ENCODE results near the gene PKIB. TPM values are rescaled to one million over a fixed set of nuclear protein-coding genes. Genes with fewer than 3 reads are reported as not detected.

PKIB gene
- total RNA-seq, 4 donors from 2014 or later, result 0.26 to 6.7 (median 3.2) TPM

DNA sequence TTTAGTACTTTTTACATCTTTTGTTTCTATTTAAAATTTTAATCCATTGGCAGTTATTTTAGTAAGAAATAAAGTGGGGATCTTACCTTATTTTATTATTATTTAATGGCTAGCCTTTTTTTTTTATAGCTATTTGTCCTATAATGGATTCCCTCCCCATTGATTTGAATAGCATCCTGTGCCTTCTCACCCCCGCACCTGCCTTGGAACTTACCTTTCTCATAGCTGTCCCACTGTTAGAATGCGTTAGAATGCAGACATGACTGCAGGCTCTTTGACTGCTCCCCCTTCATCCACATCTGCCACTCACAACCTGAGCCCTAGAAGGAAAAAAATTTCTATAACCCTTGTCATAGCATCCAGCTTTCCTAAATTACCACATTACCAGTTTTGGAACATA lies 9.1 kb downstream of the PKIB start:
- Histone ChIP-seq H3K9me3 (no peaks in the 10 kb centered on the region), H3K27me3 (peaks cover 0 to 4% (median 0%) of the 10 kb centered on the region in 4 donors), H3K36me3 (no peaks in the 10 kb centered on the region), H3K27ac (no peak overlapping the region), H3K4me1 (no peaks in the 10 kb centered on the region), H3K4me3 (no peak overlapping the region)
- intact Hi-C loops (cut with DNase I), result no loop called here
- 79 to 82% methylated on average over 2 of the region's 2 CpGs for WGBS, 2 donors
- no peak for TF ChIP-seq POLR2A (IDR thresholded peaks at IDR 0.05)
- TF ChIP-seq, protein P1, sequence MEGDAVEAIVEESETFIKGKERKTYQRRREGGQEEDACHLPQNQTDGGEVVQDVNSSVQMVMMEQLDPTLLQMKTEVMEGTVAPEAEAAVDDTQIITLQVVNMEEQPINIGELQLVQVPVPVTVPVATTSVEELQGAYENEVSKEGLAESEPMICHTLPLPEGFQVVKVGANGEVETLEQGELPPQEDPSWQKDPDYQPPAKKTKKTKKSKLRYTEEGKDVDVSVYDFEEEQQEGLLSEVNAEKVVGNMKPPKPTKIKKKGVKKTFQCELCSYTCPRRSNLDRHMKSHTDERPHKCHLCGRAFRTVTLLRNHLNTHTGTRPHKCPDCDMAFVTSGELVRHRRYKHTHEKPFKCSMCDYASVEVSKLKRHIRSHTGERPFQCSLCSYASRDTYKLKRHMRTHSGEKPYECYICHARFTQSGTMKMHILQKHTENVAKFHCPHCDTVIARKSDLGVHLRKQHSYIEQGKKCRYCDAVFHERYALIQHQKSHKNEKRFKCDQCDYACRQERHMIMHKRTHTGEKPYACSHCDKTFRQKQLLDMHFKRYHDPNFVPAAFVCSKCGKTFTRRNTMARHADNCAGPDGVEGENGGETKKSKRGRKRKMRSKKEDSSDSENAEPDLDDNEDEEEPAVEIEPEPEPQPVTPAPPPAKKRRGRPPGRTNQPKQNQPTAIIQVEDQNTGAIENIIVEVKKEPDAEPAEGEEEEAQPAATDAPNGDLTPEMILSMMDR (IDR thresholded peaks at IDR 0.05), result no peak
- no peak for DNase-seq

GRCh38 chr6:122620428-122620827 lies 10.2 kb downstream of the PKIB start:
- TF ChIP-seq POLR2A (IDR thresholded peaks at IDR 0.05), result no peak
- TF ChIP-seq, protein P1 (IDR thresholded peaks at IDR 0.05), result no peak
- 76 to 87% methylated on average over 3 of the region's 3 CpGs for WGBS, 2 donors
- intact Hi-C loops (cut with DNase I), result no loop called here

GRCh38 chr6:122620902-122621301 lies 10.7 kb downstream of the PKIB start:
- Histone ChIP-seq H3K4me3 (no peak overlapping the region), H3K4me1 (no peaks in the 10 kb centered on the region), H3K27ac (no peak overlapping the region), H3K36me3 (no peaks in the 10 kb centered on the region), H3K27me3 (peaks cover 0 to 3% (median 0%) of the 10 kb centered on the region in 4 donors), H3K9me3 (no peaks in the 10 kb centered on the region)
- intact Hi-C loops (cut with DNase I), result no loop called here
- no peak for TF ChIP-seq POLR2A (IDR thresholded peaks at IDR 0.05)
- TF ChIP-seq, protein P1 (IDR thresholded peaks at IDR 0.05), result no peak
- 34% methylated on average over 3 of the region's 3 CpGs for WGBS, 2 donors
- no peak for DNase-seq

More at GRCh38 chr6:122620428-122620827, 10.2 kb downstream of the PKIB start:
- H3K27me3 ChIP-seq, result peaks cover 0 to 3% (median 0%) of the 10 kb centered on the region in 4 donors
- no peak for DNase-seq
- H3K4me1 ChIP-seq, result no peaks in the 10 kb centered on the region
- H3K27ac ChIP-seq, result no peak overlapping the region
- H3K9me3 ChIP-seq, result no peaks in the 10 kb centered on the region
- no peak overlapping the region for H3K4me3 ChIP-seq
- no peaks in the 10 kb centered on the region for H3K36me3 ChIP-seq

DNA sequence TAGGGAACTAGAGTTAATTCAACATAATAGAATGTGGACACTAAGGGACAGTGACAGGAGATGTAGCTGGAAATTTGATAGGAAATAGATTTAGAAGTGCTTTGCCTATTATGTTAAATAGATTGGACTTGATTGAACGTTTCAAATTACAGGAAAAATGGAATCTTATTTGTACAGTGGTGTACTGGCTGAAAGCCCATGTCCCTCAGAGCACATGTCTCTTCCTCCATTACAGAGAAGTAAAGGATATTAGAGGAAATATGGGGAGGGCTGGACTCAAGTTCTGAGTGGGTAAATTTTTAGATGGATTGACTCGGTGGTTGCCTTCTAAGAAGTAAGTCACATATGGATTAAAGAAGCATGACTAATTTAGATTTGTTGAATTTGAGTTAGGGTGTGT lies 11.4 kb downstream of the PKIB start:
- 30 to 52% methylated on average over 2 of the region's 2 CpGs for WGBS, 2 donors
- intact Hi-C loops (cut with DNase I), result no loop called here
- H3K4me3 ChIP-seq, result no peak overlapping the region
- DNase-seq, result no peak
- TF ChIP-seq POLR2A (IDR thresholded peaks at IDR 0.05), result no peak
- TF ChIP-seq, protein P1 (IDR thresholded peaks at IDR 0.05), result no peak
- peaks cover 0 to 3% (median 0%) of the 10 kb centered on the region in 4 donors for H3K27me3 ChIP-seq
- H3K4me1 ChIP-seq, result no peaks in the 10 kb centered on the region
- H3K36me3 ChIP-seq, result no peaks in the 10 kb centered on the region
- H3K9me3 ChIP-seq, result no peaks in the 10 kb centered on the region
- H3K27ac ChIP-seq, result no peak overlapping the region

DNA sequence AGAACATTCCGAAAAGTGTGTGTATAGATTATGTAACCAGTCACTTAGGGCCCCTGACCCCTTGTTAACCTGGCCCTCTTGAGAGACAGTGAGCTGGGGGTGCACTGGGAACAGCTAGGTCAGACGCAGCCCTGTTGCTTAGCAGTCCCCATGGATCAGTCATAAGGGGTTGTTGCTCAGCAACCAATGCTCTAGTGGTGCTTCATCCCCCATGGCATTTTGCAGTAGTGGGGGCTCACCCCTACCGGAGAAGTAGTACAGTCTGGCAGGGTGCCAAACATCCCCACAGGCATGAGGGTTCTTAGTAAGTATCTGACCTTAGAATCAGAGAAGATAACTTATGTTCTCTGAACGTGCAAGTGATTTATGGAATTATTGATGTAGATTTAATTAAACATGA lies 12.3 kb downstream of the PKIB start:
- WGBS, 2 donors, result 45 to 53% methylated on average over 3 to 4 of the region's 4 CpGs
- intact Hi-C loops (cut with DNase I), result no loop called here
- H3K4me3 ChIP-seq, result no peak overlapping the region
- TF ChIP-seq, protein P1 (IDR thresholded peaks at IDR 0.05), result no peak
- no peak for TF ChIP-seq POLR2A (IDR thresholded peaks at IDR 0.05)
- no peaks in the 10 kb centered on the region for H3K36me3 ChIP-seq
- H3K27me3 ChIP-seq, result peaks cover 0 to 3% (median 0%) of the 10 kb centered on the region in 4 donors
- H3K9me3 ChIP-seq, result no peaks in the 10 kb centered on the region
- no peaks in the 10 kb centered on the region for H3K4me1 ChIP-seq
- DNase-seq, result no peak
- no peak overlapping the region for H3K27ac ChIP-seq

Data from esophagus squamous epithelium (tissue), 5 donors.